Ecto neural progenitor cell (in vitro differentiated cells): ENCODE results near the gene MAPK4.

Experiments used
- DNase-seq: peaks from one replicate; pipeline ENCODE4 v3.0.0-alpha.2; 2018; ENCODE audit warnings: low spot score

MAPK4 gene

DNA sequence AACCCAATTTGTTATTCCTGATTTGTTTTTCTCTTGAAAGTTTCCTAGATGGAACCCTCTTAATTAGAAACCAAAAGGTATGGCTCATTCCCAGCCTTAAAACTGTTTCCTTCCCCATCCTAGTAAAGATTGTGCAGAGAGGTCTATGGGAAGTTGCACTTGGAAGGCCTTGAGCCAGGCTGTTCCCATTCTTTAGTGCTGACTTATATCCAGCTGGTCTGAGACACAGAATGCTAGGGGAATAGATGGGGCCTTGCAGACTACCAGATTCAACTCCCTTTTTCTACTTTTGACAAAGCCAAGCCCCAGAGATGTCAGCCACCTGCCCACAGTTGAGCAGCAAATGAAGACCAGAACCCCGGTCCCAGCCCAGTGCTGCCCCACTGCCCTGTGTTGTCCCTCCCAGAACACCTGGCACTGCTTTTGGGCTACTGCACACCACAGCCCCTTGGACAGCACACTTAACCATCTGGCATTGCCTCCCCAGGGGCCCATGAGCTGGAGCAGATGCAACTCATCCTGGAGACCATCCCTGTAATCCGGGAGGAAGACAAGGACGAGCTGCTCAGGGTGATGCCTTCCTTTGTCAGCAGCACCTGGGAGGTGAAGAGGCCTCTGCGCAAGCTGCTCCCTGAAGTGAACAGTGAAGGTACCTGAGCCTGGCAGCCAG lies 161.7 kb downstream of the MAPK4 start:
- DNase-seq = no peak

DNA sequence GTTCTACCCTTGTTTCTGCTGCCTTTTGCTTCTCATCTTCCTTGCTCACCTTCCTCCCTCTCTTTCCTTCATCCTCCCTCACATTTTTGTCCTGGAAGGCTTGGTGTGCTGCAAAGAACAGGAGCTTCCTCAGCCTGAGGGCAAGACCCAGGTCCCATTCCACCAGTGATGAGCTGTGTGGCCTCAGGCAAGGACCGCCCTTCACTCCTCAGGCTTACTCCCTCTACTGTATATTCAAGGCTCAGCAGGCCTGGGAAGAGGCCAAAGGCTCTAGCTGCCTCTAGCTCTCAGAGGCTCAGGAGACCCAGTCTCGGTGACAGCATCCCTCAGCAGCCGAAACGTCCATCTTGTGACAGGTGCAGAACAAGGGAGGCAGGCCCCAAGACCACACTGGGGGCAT lies 162.4 kb downstream of the MAPK4 start:
- DNase-seq = no peak

DNA sequence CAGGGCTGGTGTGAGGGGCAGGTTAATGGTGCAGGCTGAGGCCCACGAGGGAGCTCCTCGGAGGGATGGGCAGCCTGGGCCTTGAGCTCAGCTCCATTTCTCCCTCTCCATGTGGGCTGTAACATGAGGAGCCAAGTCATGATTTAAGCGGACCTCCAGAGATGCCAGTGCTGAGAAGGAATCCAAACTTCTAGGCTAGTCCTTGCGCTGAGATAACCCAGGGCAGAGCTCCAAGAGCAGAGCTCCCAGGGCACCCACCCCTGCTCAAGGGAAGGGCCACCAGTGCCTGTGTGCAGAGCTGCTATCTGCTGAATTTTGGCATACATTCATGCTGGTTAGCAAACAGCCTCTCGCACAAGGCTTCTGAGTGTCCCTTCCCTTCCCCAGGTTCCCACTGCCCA lies 164.9 kb downstream of the MAPK4 start:
- no peak for DNase-seq

DNA sequence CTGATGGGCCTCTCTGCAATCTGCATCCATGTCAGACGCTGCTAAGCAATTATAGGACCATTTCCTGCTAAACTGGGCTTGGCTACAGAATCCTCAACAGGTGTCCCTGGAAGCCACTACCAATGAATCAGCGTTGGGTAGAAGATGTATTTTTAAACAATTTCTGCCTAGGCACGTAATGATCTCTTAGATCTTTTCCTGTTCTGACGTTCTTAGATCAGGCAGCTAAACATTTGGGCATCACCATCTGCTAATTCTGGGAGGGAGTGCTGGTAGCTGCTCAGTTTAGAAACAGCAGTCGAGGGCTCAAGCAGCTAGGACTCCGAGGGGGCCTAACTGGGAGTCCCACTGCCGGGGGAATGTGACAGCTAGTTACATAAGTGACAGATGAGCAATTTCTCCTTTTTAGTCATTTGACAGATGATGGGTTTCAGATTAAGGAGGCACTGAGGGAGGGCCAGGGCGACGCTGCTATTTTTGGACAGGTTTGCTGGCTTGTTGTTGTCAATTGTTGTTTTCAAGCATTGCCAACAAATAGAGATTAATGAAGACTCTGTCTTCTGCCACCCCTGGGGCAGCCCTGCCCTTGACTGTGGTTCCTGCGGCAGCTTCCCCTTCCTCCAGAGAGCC lies 167.2 kb downstream of the MAPK4 start:
- no peak for DNase-seq

DNA sequence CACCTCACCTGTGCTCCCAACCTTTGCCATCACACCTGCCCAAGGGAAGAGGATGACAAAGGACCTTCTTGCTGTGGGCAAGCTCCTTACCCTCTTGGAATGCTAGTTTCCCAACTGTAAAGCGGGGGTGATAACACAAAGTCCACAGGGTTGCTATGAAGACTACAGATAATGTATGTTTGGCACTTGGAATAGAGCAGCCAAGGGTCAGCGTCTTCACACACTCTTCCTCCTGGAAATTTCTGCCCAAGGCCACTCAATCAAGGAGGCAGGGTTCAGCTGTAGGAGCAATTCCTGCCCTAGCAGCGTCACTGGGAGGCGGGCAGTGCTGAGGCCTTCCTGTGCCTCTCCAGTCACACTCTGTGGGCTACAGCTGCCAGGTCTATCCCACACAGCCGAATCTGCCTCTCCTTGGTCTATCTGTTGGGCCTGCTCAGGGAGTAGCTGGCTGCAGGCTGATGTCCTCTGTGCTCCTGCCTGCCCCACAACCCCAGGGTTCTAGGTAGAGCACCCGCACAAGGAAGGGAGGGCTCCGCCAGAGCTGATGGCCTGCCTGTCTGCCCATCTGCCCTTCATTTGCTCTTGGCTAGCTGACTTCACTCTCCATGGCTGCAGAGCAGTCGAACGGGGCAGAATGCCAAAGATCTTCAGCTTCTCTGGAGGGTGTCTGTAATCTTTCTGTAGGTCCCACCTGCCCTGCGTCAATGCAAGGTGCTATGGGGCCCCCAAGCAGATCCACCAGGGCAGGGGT lies 168.0 kb downstream of the MAPK4 start:
- DNase-seq = no peak

DNA sequence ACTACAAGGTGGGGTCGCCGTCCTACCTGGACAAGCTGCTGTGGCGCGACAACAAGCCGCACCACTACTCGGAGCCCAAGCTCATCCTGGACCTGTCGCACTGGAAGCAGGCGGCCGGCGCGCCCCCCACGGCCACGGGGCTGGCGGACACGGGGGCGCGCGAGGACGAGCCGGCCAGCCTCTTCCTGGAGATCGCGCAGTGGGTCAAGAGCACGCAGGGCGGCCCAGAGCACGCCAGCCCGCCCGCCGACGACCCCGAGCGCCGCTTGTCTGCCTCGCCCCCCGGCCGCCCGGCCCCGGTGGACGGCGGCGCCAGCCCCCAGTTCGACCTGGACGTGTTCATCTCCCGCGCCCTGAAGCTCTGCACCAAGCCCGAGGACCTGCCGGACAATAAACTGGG lies 169.5 kb downstream of the MAPK4 start:
- DNase-seq = no peak

DNA sequence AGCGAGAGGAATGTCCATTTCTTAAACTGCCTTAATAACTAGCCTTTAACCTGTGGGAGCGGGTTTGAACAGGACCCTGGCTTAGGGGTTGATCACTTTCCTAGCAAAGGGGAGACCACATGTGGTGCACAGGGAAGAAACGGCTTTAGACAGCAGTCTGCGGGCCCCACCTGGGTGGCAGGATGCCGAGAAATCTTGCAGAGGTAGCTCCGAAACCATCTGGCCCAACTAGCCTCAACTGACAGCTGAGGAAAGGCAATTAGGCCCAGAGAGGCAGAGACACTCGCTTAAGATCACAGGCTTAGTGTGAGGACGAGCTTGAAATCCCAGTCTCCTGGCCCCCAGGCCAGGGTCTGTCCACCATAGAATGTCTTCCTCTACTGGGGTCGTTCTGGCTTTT lies 170.1 kb downstream of the MAPK4 start:
- DNase-seq = no peak

DNA sequence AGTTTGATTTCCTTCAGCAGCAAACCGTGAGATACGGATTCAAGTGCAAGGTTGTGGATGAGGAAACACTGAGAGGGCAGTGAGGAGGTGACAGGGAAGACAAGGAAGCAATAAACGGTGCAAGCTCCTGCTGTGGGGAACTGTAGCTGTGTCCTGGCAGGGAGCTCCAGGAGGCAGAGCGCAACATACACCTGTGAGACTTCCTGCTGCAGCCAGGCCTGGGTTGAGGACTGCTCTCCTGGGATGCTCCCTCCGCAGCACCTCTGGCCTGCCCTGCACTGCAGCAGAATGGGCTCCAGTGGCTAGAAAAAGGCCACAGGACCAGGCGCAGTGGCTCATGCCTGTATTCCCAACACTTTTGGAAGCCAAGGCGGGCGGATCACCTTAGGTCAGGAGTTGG lies 174.5 kb downstream of the MAPK4 start:
- no peak for DNase-seq

DNA sequence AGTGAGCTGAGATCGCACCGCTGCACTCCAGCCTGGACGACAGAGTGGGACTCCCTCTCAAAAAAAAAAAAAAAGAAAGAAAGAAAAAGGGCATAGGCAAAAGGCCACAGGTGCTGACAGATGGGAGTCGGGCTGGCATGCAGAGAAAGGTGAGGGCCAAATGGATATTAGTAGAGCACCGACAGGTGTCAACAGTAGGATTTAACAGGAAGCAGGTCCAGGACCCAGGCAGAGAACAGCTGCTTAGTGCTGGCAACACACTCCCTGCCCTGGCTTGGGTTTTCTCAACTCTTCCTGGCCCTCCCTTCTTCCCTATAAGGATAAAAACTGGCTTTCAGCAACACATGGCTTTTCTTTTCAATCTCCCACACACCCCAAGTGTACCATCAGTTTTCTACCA lies 175.0 kb downstream of the MAPK4 start:
- no peak for DNase-seq

DNA sequence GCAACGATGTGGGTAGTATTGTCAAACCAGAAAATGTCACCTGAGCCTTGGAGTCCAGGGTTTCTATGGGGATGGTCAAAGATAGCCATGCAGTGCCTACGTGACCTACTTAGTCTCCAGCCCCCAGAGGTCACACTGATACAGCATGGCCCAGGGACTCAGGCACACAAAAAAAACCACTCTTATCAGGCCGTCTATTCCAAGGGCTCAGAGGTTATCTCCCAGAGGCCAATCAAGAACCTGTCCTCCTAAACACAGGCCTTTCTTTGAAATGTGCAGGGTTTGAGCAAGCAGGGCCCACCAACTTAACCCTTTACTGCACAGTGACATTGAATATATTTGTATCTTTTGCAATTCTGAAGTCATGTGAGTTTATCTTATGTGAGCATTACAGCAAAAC lies 177.2 kb downstream of the MAPK4 start:
- DNase-seq = no peak

DNA sequence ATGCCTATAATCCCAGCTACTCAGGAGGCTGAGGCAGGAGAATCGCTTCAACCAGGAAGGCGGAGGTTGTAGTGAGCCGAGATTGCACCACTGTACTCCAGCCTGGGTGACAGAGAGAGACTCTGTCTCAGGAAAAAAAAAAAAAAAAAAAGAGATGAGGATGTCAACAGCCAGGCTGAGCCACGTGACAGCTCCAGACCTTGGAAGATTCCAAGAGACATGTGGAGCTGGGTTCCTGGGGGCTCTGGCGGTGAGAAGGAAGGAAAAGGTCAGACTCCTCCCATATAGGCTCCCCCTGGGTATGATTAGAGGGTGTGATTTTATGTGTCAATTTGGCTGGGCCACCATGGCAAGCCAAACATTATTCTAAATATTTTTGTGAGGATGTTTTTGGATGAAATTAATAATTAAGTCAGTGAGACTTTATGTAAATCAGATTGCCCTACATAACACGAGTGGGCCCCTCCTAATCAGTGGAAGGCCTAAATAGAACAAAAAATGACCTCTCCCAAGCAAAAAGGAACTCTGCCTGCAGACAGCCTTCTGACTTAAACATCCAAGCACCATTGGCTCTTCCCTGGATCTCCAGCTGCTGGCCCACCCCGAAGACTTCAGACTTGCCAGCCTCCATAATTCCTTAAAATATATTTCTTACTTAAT lies 178.3 kb downstream of the MAPK4 start:
- no peak for DNase-seq

DNA sequence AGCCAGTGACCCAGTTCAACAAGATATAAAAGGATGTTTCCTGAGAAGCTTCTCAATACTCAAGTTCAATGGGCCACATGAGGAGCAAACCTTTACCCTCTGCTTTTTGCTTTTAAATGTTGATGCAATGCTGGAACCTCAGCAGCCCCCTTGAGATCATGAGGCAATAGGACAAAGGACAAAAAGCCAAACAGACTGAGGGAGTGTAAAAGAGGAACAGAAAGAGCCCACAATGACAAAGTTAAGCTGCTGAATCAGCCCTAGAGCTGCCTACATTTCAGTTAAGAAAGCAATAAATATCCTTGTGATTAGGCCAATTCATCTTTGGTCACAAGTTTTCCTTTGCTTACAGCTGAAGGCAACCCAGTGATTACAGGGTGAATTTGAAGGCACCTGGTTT lies 183.1 kb downstream of the MAPK4 start:
- no peak for DNase-seq

DNA sequence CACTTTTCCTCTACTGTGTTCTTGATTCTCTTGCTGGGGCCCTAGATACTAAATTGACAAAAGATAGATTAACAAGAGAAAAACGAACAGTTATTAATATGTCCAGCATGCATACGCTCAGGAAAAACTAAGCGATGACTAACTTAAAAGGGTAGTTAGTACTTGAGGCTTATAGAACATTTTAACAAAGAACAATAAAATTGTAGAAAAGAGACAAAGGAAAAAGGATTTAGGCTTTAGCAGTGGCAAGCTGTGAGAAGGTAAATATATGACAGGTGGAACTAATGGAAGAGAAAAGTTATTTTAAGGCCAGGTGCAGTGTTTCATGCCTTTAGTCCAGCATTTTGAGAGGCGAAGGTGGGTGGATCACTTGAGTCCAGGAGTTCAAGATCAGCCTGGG lies 184.4 kb downstream of the MAPK4 start:
- no peak for DNase-seq

DNA sequence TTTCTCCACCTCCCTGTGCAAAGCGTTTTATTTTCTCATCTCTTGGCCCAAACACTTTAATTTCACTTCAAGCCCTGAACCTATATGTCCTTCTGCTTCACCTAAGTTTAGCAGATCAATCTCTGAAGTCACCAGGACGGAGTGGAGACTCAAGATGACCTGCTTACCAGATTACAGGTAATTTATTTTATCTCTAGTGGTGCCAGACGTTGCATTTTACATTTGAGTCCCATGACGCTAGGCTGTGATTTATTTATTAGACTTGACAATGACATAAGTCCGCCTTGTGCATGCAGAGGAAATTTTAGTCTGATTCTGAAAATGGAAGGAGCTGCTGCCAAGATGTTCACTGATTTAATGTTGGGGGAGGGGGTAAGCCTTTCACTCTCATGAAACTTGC lies 186.1 kb downstream of the MAPK4 start:
- DNase-seq = no peak

DNA sequence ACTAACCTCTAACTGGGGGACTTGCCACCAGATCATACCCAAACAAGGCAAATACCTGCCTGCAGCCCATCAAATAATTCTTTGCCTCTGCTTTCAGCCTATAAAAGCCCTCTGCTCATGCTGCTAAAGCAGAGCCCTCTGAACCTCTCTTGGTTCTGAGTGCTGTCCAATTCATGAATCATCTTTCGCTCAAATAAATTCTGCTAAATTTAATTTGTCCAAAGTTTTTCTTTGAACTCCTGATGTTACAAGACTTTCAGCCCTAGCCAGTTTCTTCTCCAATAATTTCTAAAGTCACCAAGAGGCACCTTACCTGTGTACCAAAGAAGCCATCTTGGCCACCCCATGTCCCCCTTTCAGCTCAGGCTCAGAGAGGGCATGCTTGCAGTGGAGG lies 188.0 kb downstream of the MAPK4 start:
- no peak for DNase-seq

DNA sequence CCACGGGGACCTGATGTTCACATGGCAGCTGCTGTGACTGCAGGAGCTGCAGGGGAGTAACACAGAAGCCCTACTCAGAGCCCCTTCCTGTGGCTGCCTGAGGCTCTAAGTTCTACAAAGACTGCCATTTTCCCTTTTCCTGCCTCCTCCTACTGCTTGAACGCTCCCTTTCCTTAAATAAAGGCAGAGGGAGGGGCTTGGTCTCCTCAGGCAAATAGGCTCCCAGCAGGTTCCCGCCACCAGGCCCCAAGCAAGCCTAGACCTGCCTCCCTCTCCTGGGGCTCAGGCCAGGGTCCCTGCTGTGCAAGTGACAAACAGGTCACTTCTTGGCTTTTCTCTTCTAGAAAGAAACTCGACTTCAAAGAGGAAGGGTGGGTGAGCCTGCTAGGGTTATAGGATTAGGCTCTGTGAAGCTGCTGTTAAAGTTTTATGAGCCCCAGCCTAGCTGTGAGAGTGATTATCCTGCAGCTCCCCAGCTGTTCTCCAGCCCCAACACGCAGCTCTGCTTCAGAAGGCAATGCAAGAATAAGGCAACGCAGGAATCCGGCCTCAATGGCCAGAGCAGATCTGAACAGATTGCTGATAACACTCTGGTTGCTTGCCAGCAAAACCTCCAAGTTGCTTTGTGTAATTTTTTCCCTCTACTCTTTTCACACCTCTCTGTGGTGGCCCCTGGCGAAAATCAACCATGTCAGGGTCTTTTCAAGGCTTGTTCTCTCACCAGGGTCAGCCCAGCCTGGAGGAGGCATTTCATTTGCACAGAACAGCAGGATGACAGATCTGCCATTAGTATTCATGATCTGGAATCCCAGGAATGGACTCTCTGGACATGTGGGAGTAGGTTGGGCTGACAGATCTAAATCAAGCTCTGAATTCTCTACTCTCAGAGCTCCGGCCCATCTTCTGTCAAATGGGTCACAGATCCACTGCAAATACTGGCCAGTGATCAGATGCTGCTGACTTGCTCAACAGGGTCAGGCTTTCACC lies 188.6 kb downstream of the MAPK4 start:
- DNase-seq = peak; percentile 84

DNA sequence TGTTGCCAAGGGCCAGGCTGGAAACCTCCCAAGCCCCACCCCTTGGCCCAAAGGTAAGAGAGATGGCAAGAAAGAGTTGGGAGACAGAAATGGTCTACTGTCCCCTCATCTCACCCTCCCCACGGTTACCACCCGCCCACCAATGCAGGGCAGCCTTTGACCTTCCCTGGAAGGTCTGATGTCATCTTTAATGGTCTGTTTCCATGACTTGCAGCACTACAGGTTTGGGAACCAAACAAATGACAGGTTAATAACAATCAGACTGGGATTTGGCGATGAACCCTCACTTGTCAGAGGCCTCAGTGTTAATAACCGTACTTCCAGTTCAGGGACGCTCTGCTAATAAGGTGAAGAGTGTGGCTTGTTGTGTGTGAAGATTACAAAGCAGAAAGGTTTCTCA lies 189.5 kb downstream of the MAPK4 start:
- DNase-seq = no peak

DNA sequence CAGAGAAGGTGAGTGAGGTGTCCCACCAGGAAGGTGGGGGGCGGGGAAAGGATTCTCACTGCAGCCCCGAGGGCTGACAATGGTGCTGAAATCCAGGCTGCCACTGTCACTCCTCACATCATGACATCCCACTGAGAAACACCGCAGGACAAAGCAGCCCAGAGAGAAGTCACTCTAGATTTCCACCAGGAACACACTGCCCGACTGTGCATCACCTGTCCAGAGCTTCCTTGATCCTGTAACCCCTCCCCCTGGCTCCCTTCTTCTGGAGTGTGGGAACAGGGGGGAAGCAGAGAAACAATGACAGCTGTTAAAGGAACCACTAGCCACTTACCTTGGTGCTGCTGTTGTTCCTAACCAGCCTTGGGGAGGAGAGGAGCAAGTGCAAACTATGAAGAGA lies 190.1 kb downstream of the MAPK4 start:
- DNase-seq = no peak

DNA sequence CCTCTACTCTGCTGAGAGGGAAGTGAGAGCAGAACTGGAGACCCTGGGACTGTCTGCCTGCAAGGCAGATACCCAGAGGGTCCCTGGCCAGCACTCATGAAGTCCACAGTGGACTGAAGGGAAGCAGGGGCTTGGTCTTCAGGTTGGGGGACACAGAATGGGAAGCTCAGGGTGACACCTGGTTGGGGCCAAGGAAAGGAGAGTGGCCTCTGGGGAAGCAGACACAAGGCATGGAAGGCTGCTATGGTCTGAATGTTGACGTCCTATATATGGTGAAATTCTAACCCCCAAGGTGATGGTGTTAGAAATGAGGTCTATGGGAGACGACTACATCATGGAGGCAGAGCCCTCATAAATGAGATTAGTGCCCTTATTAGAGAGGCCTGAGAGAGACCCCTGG lies 190.7 kb downstream of the MAPK4 start:
- no peak for DNase-seq

DNA sequence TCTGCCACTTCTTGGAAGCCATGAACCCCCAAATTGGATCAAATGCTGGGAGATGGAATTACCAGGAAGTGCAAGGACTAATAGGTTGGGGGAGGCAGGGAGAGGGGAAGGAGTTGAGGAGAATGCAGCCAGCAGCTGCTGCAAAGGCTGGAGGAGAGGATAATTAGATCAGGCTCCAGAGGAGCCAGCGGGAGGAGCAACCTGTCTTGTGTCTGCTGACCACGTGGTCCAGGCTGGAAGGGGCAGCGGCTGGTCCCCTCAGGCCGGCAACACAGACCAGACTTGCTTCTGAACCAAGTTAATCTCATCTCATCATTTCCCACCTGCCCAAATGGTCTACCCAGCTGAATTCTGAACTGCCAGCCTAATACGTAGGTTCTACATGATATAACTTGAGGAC lies 191.6 kb downstream of the MAPK4 start:
- no peak for DNase-seq

DNA sequence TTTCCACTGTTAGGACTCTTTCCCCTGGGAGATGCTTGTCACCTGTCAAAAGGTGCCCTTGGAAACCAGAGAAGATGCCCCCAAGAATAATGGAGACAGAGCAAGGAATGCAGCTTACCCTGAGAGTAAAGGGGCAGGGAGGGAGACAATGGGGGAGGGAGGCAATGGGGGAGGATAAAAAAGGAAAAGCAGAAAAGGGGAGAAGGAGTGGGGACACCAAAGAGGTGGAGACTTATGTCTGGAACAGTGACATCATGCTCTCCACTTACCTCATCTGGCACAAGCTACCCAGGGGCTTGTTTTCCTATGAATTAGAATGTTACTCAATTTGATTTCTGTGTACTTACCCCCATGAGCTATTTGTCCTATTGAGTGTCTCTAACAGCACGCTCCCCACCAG lies 192.1 kb downstream of the MAPK4 start:
- no peak for DNase-seq

DNA sequence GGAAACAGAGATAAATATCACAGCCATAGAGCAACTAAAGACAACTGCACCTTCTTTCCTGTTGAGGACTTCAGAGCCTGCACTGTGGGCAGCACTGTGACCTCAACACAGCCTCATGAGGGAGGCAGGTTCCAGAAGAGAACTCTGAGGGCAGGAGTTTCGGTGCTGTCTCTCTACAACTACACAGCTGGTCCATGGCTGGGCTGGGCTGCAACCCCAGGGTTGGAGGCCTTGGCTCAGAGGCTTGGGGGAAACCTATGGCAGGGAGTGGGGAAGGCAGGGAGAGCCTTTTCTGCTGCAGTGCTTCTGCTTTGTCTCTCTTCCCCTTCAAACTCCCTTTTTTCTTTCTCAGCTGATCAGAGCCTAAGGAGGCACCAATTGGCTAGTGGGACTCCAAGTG lies 193.4 kb downstream of the MAPK4 start:
- DNase-seq = no peak
